K562 (cell line): ENCODE measurements around the gene HS3ST4. TPM values are rescaled to one million over a fixed set of nuclear protein-coding genes. Genes with fewer than 3 reads are reported as not detected.

Source experiments
- ATAC-seq: fragments of 200-7000 bp; cut with Tn5 transposase; 3 replicates; pipeline ENCODE4 v1.9.1; 2020; ENCODE audit warnings: moderate library complexity
- BruUV-seq: library from RNA; stranded (reverse); fragments of 400-500 nt; replicated peaks from 2 replicates; lab custom pipeline; 2021; lab: Mats Ljungman, UMichigan
- CTCF ChIA-PET: fragments of 300-600 bp; formaldehyde crosslinking; extraction: SDS; loops from one replicate; lab custom pipeline; 2021; ENCODE audit warnings: low intra/inter-chr PET ratio; lab: Yijun Ruan, JAX
- POLR2A ChIA-PET: fragments of 300-600, 350-650 bp; sonication (Branson Sonifier 250); formaldehyde crosslinking; extraction: SDS; loops from one replicate; lab custom pipeline; 2021; ENCODE audit warnings: antibody characterized with exemption, inconsistent platforms; lab: Yijun Ruan, JAX
- DNase-seq, 4 experiments: peaks; one replicate each; pipeline versions ENCODE4 v3.0.0 to v3.0.0-alpha.2; 2011 to 2018; ENCODE audit warnings: low spot score in 3 of 4, mixed read lengths in 3 of 4; ENCODE audit errors: extremely low read depth in 1 of 4
- FAIRE-seq: peaks from 2 replicates; lab custom pipeline; 2011; peaks lifted over from hg19 to GRCh38; lab: Jason Lieb, UNC
- H2AFZ ChIP-seq: 2 replicates; pipeline ENCODE4 v1.6.0; 2011; ENCODE audit warnings: low read depth, low read length, control low read depth, inconsistent platforms
- H3K27ac ChIP-seq: fragments of 200-600 bp; 3 replicates; pipeline ENCODE4 v1.8.0; 2011; ENCODE audit warnings: low read depth, mild to moderate bottlenecking, control low read depth, inconsistent platforms, low read length, moderate library complexity, mixed read lengths; ENCODE audit errors: extremely low read depth
- H3K27me3 ChIP-seq, 2 experiments: fragments of 300-600 bp in 1 of 2; 2 replicates in 1 of 2; 3 replicates in 1 of 2; pipeline versions ENCODE4 v1.6.0 to v1.8.0; 2011; ENCODE audit warnings: inconsistent platforms in 2 of 2, low read length in 2 of 2, mild to moderate bottlenecking in 1 of 2, mixed read lengths in 1 of 2, moderate library complexity in 1 of 2; ENCODE audit not compliant: control insufficient read depth in 2 of 2, insufficient read depth in 2 of 2
- H3K36me3 ChIP-seq: fragments of 300-600 bp; 3 replicates; pipeline ENCODE4 v1.8.0; 2011; ENCODE audit warnings: mild to moderate bottlenecking, low read length, inconsistent platforms; ENCODE audit not compliant: control insufficient read depth, insufficient read depth
- H3K4me1 ChIP-seq, 2 experiments: fragments of 200-600 bp in 1 of 2; replicated peaks in 1 of 2; 2 replicates in 1 of 2; 3 replicates in 1 of 2; pipeline versions ENCODE4 v1.5.1 to v1.8.0; 2011; ENCODE audit warnings: inconsistent platforms in 2 of 2, low read length in 2 of 2, mild to moderate bottlenecking in 1 of 2, mixed read lengths in 1 of 2, moderate library complexity in 1 of 2; ENCODE audit not compliant: control insufficient read depth in 2 of 2, insufficient read depth in 2 of 2
- H3K4me2 ChIP-seq: 2 replicates; pipeline ENCODE4 v1.6.1; 2011; ENCODE audit warnings: low read length, control low read depth, inconsistent platforms, mixed read lengths; ENCODE audit not compliant: insufficient read depth
- H3K4me3 ChIP-seq: fragments of 200-600 bp; sonication (generic), shearing (Covaris generic); 2 replicates; pipeline ENCODE4 v1.5.1; 2016; ENCODE audit warnings: control low read depth, inconsistent platforms
- H3K79me2 ChIP-seq: fragments of 200-600 bp; 3 replicates; pipeline ENCODE4 v1.8.0; 2011; ENCODE audit warnings: low read length, inconsistent platforms; ENCODE audit not compliant: control insufficient read depth, insufficient read depth
- H3K9ac ChIP-seq, 2 experiments: 2 replicates each; pipeline versions ENCODE4 v1.6.0 to v1.6.1; 2011; ENCODE audit warnings: low read depth in 2 of 2, low read length in 2 of 2, control low read depth in 1 of 2, inconsistent platforms in 1 of 2, mild to moderate bottlenecking in 1 of 2, mixed read lengths in 1 of 2; ENCODE audit not compliant: insufficient read depth in 1 of 2
- H3K9me1 ChIP-seq: one replicate; pipeline ENCODE4 v1.6.0; 2011; ENCODE audit warnings: inconsistent platforms, mild to moderate bottlenecking, low read length, moderate library complexity; ENCODE audit not compliant: control insufficient read depth, insufficient read depth
- H3K9me3 ChIP-seq: replicated peaks from 2 replicates; pipeline ENCODE4 v1.5.1; 2011; ENCODE audit warnings: low read depth, low read length, inconsistent platforms; ENCODE audit not compliant: control insufficient read depth, insufficient read depth
- H4K20me1 ChIP-seq: replicated peaks from 2 replicates; pipeline ENCODE4 v1.6.1; 2011; ENCODE audit warnings: low read length, inconsistent platforms, mixed read lengths; ENCODE audit not compliant: control insufficient read depth, insufficient read depth
- ASH1L ChIP-seq: fragments of 450-650 bp; IDR thresholded peaks from 2 replicates; pipeline ENCODE4 v1.6.1; 2018; ENCODE audit warnings: borderline replicate concordance, mild to moderate bottlenecking, low read depth; ENCODE audit not compliant: partially characterized antibody
- ETV6 ChIP-seq, 3 experiments: fragments of 150-350 bp in 1 of 3; sonication (generic) in 1 of 3; formaldehyde crosslinking in 1 of 3; IDR thresholded peaks; 2 replicates each; pipeline versions ENCODE4 v1.6.1 to v1.8.0; 2014 to 2022; ENCODE audit warnings: borderline replicate concordance in 2 of 3, low read depth in 2 of 3, antibody characterized with exemption in 1 of 3, low read length in 1 of 3, mild to moderate bottlenecking in 1 of 3, missing genetic modification reagents in 1 of 3
- FUS ChIP-seq: fragments of 200-400 bp; formaldehyde crosslinking; optimal IDR thresholded peaks from 2 replicates; pipeline ENCODE3; 2017; ENCODE audit warnings: low read depth, low read length
- GATAD2B ChIP-seq: fragments of 450-650 bp; IDR thresholded peaks from 2 replicates; pipeline ENCODE4 v1.6.1; 2017; ENCODE audit warnings: mild to moderate bottlenecking, borderline replicate concordance
- HNRNPLL ChIP-seq: fragments of 200-400 bp; formaldehyde crosslinking; IDR thresholded peaks from 2 replicates; pipeline ENCODE4 v1.6.1; 2017; ENCODE audit warnings: low read length, low read depth, mild to moderate bottlenecking; ENCODE audit not compliant: poor library complexity, severe bottlenecking
- NELFE ChIP-seq: IDR thresholded peaks from 2 replicates; pipeline ENCODE4 v1.6.1; 2011; ENCODE audit warnings: mild to moderate bottlenecking; ENCODE audit not compliant: insufficient read depth, insufficient read length
- NR3C1 ChIP-seq: sonication (generic); formaldehyde crosslinking; IDR thresholded peaks from 2 replicates; pipeline ENCODE4 v1.8.1; 2022; ENCODE audit warnings: missing genetic modification reagents
- NR4A1 ChIP-seq, 2 experiments: fragments of 250-450 bp in 1 of 2; fragments of 450-650 bp in 1 of 2; sonication (Bioruptor Pico) in 1 of 2; IDR thresholded peaks; 2 replicates each; pipeline versions ENCODE4 v1.4.0 to v1.6.1; 2016 to 2020; ENCODE audit warnings: mild to moderate bottlenecking in 2 of 2, missing compliant biosample characterization in 1 of 2, missing genetic modification characterization in 1 of 2, moderate library complexity in 1 of 2
- PML ChIP-seq: IDR thresholded peaks from 2 replicates; pipeline ENCODE4 v1.6.1; 2012; ENCODE audit warnings: low read length, inconsistent platforms
- SMARCE1 ChIP-seq: fragments of 450-650 bp; IDR thresholded peaks from 2 replicates; pipeline ENCODE4 v1.7.1; 2016; ENCODE audit warnings: mild to moderate bottlenecking
- SMC3 ChIP-seq: conservative IDR thresholded peaks from 2 replicates; pipeline ENCODE4 v1.6.1; 2011; ENCODE audit warnings: low read depth, low read length, improper control_type of control experiment; ENCODE audit not compliant: insufficient read depth
- ZBED1 ChIP-seq: IDR thresholded peaks from 2 replicates; pipeline ENCODE4 v1.6.1; 2014
- ZBTB8A ChIP-seq: fragments of 450-650 bp; IDR thresholded peaks from 2 replicates; pipeline ENCODE4 v1.6.1; 2018; ENCODE audit warnings: mild to moderate bottlenecking, moderate library complexity; ENCODE audit not compliant: partially characterized antibody
- ZNF121 ChIP-seq: sonication (generic); formaldehyde crosslinking; conservative IDR thresholded peaks from 2 replicates; pipeline ENCODE4 v1.8.0; 2022; ENCODE audit warnings: missing genetic modification reagents
- ZNF232 ChIP-seq: sonication (generic); formaldehyde crosslinking; IDR thresholded peaks from 2 replicates; pipeline ENCODE4 v1.8.0; 2022; ENCODE audit warnings: mild to moderate bottlenecking, missing genetic modification reagents
- ZNF24 ChIP-seq: fragments of 450-650 bp; IDR thresholded peaks from 2 replicates; pipeline ENCODE4 v1.6.1; 2016
- ZNF584 ChIP-seq: fragments of 200-800 bp; sonication (Bioruptor generic); IDR thresholded peaks from 2 replicates; pipeline ENCODE4 v1.6.1; 2016; ENCODE audit warnings: low read depth, mild to moderate bottlenecking, missing genetic modification characterization, missing compliant biosample characterization
- ZNF707 ChIP-seq: fragments of 250-450 bp; sonication (Bioruptor Pico); conservative IDR thresholded peaks from 2 replicates; pipeline ENCODE4 v1.8.0; 2022; ENCODE audit warnings: inconsistent platforms, mild to moderate bottlenecking, moderate library complexity
- ZNF75A ChIP-seq: fragments of 450-650 bp; formaldehyde crosslinking; IDR thresholded peaks from 2 replicates; pipeline ENCODE4 v1.4.0; 2020; ENCODE audit warnings: mild to moderate bottlenecking
- ZNF79 ChIP-seq: fragments of 250-450 bp; sonication (Bioruptor Pico); IDR thresholded peaks from 2 replicates; pipeline ENCODE4 v1.4.0; 2020; ENCODE audit warnings: low read depth, mild to moderate bottlenecking, moderate library complexity
- WGBS: fragments of 100-300 bp; shearing (Covaris generic); methylation state at CpG from one replicate; pipeline ENCODE4 v1.1.6; 2016; ENCODE audit warnings: low coverage, mixed read lengths; ENCODE audit not compliant: insufficient coverage; ENCODE audit errors: missing lambda C conversion rate; 5-methylcytosine and 5-hydroxymethylcytosine counted together
- in situ Hi-C: fragments of 300-500 bp; cut with MboI; formaldehyde crosslinking; loops from 4 replicates; pipeline ENCODE4 v1.15.0; 2018; ENCODE audit warnings: inconsistent platforms, mixed read lengths
- intact Hi-C: fragments of 100-400 bp; cut with micrococcal nuclease; formaldehyde crosslinking; loops from 2 replicates; pipeline ENCODE4 v1.14.2; 2022
- polyA plus RNA-seq, 8 experiments: library from polyadenylated mRNA; depleted of rRNA in 4 of 8; stranded (reverse) in 5 of 8; unstranded in 3 of 8; fragments of >200 nt; fragmentation: Nextera tagmentation in 2 of 8; fragmentation: Illumina TruSeq in 1 of 8; extraction: Ambion mirVana in 2 of 8; extraction: Trizol in 1 of 8; gene quantifications; 2 replicates each; pipeline versions ENCODE4 v1.2.1 to v1.2.3, GENCODE V29; 2011 to 2014; ENCODE audit warnings: inconsistent platforms in 1 of 8, missing spikeins in 1 of 8
- total RNA-seq, 7 experiments: library from RNA; depleted of rRNA in 6 of 7; stranded (reverse); fragments of >200 nt in 6 of 7; fragmentation: Illumina TruSeq in 2 of 7; extraction: Trizol in 2 of 7; gene quantifications; 2 replicates each; pipeline versions ENCODE4 v1.2.1 to v1.2.3, GENCODE V29; 2011 to 2021; ENCODE audit warnings: low replicate concordance in 1 of 7
- TF ChIP-seq, protein P1 (sequence below): fragments of 250-450 bp; sonication (Bioruptor Pico); IDR thresholded peaks from 2 replicates; pipeline ENCODE4 v1.8.0; 2022; ENCODE audit warnings: inconsistent platforms, mild to moderate bottlenecking, moderate library complexity, borderline replicate concordance

HS3ST4 gene
- total and polyA plus RNA-seq, 9 of the 15 experiments (the other 6 are each of a cell fraction or from before 2014, with no cell fraction given): not detected

DNA sequence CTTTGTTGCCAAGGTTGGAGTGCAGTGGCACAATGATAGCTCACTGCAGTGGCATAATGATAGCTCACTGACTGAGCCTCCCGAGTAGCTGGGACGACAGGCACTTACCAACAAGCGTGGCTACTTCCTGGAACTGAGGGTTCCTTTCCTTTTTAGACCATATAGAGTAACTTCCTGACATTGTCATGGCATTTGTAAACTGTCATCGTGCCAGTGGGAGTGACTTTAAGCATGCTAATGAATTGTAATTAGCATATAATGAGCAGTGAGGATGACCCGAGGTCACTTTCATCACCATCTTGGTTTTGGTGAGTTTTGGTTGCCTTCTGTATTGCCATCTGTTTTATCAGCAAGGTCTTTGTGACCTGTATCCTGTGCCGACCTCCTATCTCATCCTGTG lies 162.4 kb downstream of the HS3ST4 start (continued):
- TF ChIP-seq GATAD2B: no peak
- no peak for TF ChIP-seq ETV6 (IDR thresholded peaks at IDR 0.05; ENCODE audit: borderline replicate concordance in 1 of 2, low read depth in 2 of 2, low read length in 1 of 2)
- TF ChIP-seq ETV6 (CRISPR knock-in tag; IDR thresholded peaks at IDR 0.05; ENCODE audit: borderline replicate concordance): no peak
- no peak for TF ChIP-seq NR4A1 (CRISPR knock-in tag; IDR thresholded peaks at IDR 0.05)
- TF ChIP-seq NR4A1 (tag; IDR thresholded peaks at IDR 0.05): no peak
- TF ChIP-seq, protein P1, sequence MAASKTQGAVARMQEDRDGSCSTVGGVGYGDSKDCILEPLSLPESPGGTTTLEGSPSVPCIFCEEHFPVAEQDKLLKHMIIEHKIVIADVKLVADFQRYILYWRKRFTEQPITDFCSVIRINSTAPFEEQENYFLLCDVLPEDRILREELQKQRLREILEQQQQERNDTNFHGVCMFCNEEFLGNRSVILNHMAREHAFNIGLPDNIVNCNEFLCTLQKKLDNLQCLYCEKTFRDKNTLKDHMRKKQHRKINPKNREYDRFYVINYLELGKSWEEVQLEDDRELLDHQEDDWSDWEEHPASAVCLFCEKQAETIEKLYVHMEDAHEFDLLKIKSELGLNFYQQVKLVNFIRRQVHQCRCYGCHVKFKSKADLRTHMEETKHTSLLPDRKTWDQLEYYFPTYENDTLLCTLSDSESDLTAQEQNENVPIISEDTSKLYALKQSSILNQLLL: no peak
- no peak for TF ChIP-seq NELFE
- no peak for TF ChIP-seq NR3C1 (CRISPR knock-in tag)
- TF ChIP-seq FUS: no peak
- TF ChIP-seq SMARCE1: no peak
- no peak for TF ChIP-seq HNRNPLL

DNA sequence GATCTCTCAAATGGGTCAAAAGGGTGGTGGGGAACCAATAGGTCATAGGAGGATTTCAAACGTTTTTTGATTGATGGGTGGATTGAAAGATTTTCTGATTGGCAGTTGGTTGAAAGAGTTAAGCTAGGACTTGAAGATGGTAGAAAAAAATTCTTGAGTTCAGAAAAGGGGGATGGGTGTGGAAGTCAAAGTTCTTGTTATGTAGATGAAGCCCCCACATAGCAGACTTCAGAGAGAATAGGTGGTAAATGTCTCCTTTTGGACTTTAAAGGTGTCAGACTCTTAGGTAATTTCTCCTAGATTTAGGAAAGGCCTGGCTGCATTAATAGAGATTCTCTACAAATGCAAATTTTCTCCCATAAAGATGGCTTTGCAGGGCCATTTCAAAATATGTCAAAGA lies 163.3 kb downstream of the HS3ST4 start:
- intact Hi-C loops (no loop called here), in situ Hi-C loops (no loop called here)
- H3K4me2 ChIP-seq: no peak overlapping the region
- H3K27me3 ChIP-seq: no peaks in the 10 kb centered on the region
- 0% methylated on average over 1 of the region's 1 CpG for WGBS
- no peaks in the 10 kb centered on the region for H3K9me3 ChIP-seq
- H3K79me2 ChIP-seq: no peaks in the 10 kb centered on the region
- H3K9me1 ChIP-seq: no peaks in the 10 kb centered on the region
- no peaks in the 10 kb centered on the region for H3K36me3 ChIP-seq
- BruUV-seq: no TSS peak
- ChIA-PET CTCF (no interaction called here), POLR2A (interaction anchor here (0.6 kb wide), 1 partner anchor 601 kb away, joined by 3 read pairs; no protein-coding TSS in a partner anchor)
- ATAC-seq: no peak
- H4K20me1 ChIP-seq: no peaks in the 10 kb centered on the region
- no peak overlapping the region for H3K4me3 ChIP-seq
- no peak for DNase-seq
- no peak overlapping the region for H2AFZ ChIP-seq
- H3K9ac ChIP-seq: no peak overlapping the region
- H3K4me1 ChIP-seq: no peaks in the 10 kb centered on the region
- H3K27ac ChIP-seq: no peak overlapping the region
- FAIRE-seq: no peak
- TF ChIP-seq ZBED1 (no peak), ASH1L (no peak), ZNF24 (no peak), ZNF707 (CRISPR knock-in tag) (no peak), PML (no peak), ZNF584 (CRISPR knock-in tag) (no peak), ZNF79 (CRISPR knock-in tag) (no peak), ZBTB8A (no peak), ZNF75A (CRISPR knock-in tag) (no peak), SMC3 (no peak), ZNF232 (CRISPR knock-in tag) (no peak), ZNF121 (CRISPR knock-in tag) (no peak)
